A549 (cell line): ENCODE results near the gene FRY. TPM values are rescaled to one million over a fixed set of nuclear protein-coding genes. Genes with fewer than 3 reads are reported as not detected.

Source experiments
- ATAC-seq, 2 experiments: fragments of 200-7000 bp in 1 of 2; fragments of >200 bp in 1 of 2; cut with Nextera tagmentation in 1 of 2; cut with Tn5 transposase in 1 of 2; 3 replicates each; pipeline versions ENCODE4 v1.8.0 to v1.9.1; 2018 to 2020; ENCODE audit warnings: mild to moderate bottlenecking in 1 of 2, moderate library complexity in 1 of 2
- CTCF ChIA-PET: fragments of 300-600 bp; sonication (Branson Sonifier 250); formaldehyde crosslinking; extraction: SDS; loops from one replicate; lab custom pipeline; 2021; ENCODE audit warnings: antibody characterized with exemption, inconsistent platforms; lab: Yijun Ruan, JAX
- POLR2A ChIA-PET: fragments of 350-600 bp; formaldehyde crosslinking; extraction: SDS; loops from one replicate; lab custom pipeline; 2021; ENCODE audit warnings: antibody characterized with exemption, inconsistent platforms; lab: Yijun Ruan, JAX
- DNase-seq, 2 experiments: peaks; one replicate each; pipeline versions ENCODE4 v3.0.0 to v3.0.0-alpha.2; 2011 to 2016; ENCODE audit warnings: low read depth in 1 of 2, low spot score in 1 of 2
- FAIRE-seq: peaks from 2 replicates; lab custom pipeline; 2011; peaks lifted over from hg19 to GRCh38; lab: Jason Lieb, UNC
- H3K27ac ChIP-seq, 2 experiments: fragments of >200 bp; sonication (Bioruptor Twin); formaldehyde crosslinking; 3 replicates each; pipeline ENCODE4 v1.5.1; 2016 to 2017
- H3K4me1 ChIP-seq: fragments of >200 bp; sonication (Bioruptor Twin); formaldehyde crosslinking; 3 replicates; pipeline ENCODE4 v1.6.1; 2016
- H3K4me2 ChIP-seq: fragments of >200 bp; sonication (Bioruptor Twin); formaldehyde crosslinking; 3 replicates; pipeline ENCODE4 v1.6.1; 2016
- H3K4me3 ChIP-seq: fragments of >200 bp; sonication (Bioruptor Twin); formaldehyde crosslinking; 3 replicates; pipeline ENCODE4 v1.5.1; 2016
- H3K9me3 ChIP-seq: fragments of >200 bp; sonication (Bioruptor Twin); formaldehyde crosslinking; 3 replicates; pipeline ENCODE4 v1.6.1; 2016
- BHLHE40 ChIP-seq: IDR thresholded peaks from 2 replicates; pipeline ENCODE4 v1.6.1; 2012; ENCODE audit warnings: low read depth, low read length, inconsistent platforms
- CBX2 ChIP-seq: fragments of 200-600 bp; sonication (generic); IDR thresholded peaks from 2 replicates; pipeline ENCODE4 v1.6.1; 2016; ENCODE audit warnings: low read depth, mild to moderate bottlenecking, borderline replicate concordance
- CBX8 ChIP-seq: fragments of 200-600 bp; sonication (generic); IDR thresholded peaks from 2 replicates; pipeline ENCODE4 v1.6.1; 2016
- EHMT2 ChIP-seq: fragments of 200-600 bp; sonication (generic); IDR thresholded peaks from 2 replicates; pipeline ENCODE4 v1.6.1; 2016; ENCODE audit warnings: antibody characterized with exemption, low read depth, mild to moderate bottlenecking, moderate library complexity
- ELK1 ChIP-seq: fragments of 150-350 bp; IDR thresholded peaks from 2 replicates; pipeline ENCODE4 v1.6.1; 2014; ENCODE audit warnings: low read depth, mild to moderate bottlenecking, low read length
- ESRRA ChIP-seq: fragments of 150-350 bp; IDR thresholded peaks from 2 replicates; pipeline ENCODE4 v1.6.1; 2014; ENCODE audit warnings: mild to moderate bottlenecking, low read length, borderline replicate concordance
- HES2 ChIP-seq: fragments of >200 bp; sonication (Bioruptor Twin); formaldehyde crosslinking; IDR thresholded peaks from 2 replicates; pipeline ENCODE4 v1.6.1; 2016
- HEYL ChIP-seq: fragments of 250-450 bp; sonication (Bioruptor Pico); IDR thresholded peaks from 2 replicates; pipeline ENCODE4 v1.8.0; 2021; ENCODE audit warnings: mild to moderate bottlenecking, moderate library complexity
- HMGXB4 ChIP-seq: fragments of 250-450 bp; sonication (Bioruptor Pico); IDR thresholded peaks from 2 replicates; pipeline ENCODE4 v1.5.0; 2021; ENCODE audit warnings: mild to moderate bottlenecking, moderate library complexity, borderline replicate concordance
- JUNB ChIP-seq: fragments of >200 bp; sonication (Bioruptor Twin); formaldehyde crosslinking; IDR thresholded peaks from 2 replicates; pipeline ENCODE4 v1.6.1; 2016
- KDM1A ChIP-seq: fragments of 200-600 bp; sonication (generic); IDR thresholded peaks from 2 replicates; pipeline ENCODE4 v1.6.1; 2016; ENCODE audit warnings: low read depth, mild to moderate bottlenecking
- MAZ ChIP-seq: fragments of 150-350 bp; IDR thresholded peaks from 2 replicates; pipeline ENCODE4 v1.6.1; 2014; ENCODE audit warnings: antibody characterized with exemption, low read depth, low read length, borderline replicate concordance
- MYC ChIP-seq: IDR thresholded peaks from 2 replicates; pipeline ENCODE4 v1.6.1; 2012; ENCODE audit warnings: mild to moderate bottlenecking, inconsistent platforms, low read length, improper control_type of control experiment, borderline replicate concordance
- NPAS2 ChIP-seq: fragments of 250-450 bp; sonication (Bioruptor Pico); IDR thresholded peaks from 2 replicates; pipeline ENCODE4 v1.8.0; 2022; ENCODE audit warnings: mild to moderate bottlenecking, moderate library complexity, borderline replicate concordance
- NR3C1 ChIP-seq: fragments of >200 bp; sonication (Bioruptor Twin); formaldehyde crosslinking; IDR thresholded peaks from 3 replicates; pipeline ENCODE4 v1.6.1; 2017
- PBX3 ChIP-seq: IDR thresholded peaks from 2 replicates; pipeline ENCODE4 v1.6.1; 2012
- POLR2A ChIP-seq: IDR thresholded peaks from 2 replicates; pipeline ENCODE4 v1.6.1; 2012; ENCODE audit warnings: mild to moderate bottlenecking, low read length
- RAD21 ChIP-seq, 2 experiments: fragments of >200 bp in 1 of 2; sonication (Bioruptor Twin) in 1 of 2; formaldehyde crosslinking in 1 of 2; IDR thresholded peaks in 1 of 2; conservative IDR thresholded peaks in 1 of 2; 2 replicates in 1 of 2; 3 replicates in 1 of 2; pipeline ENCODE4 v1.6.1; 2012 to 2018; ENCODE audit warnings: inconsistent platforms in 1 of 2
- RFX5 ChIP-seq: fragments of 450-650 bp; IDR thresholded peaks from 2 replicates; pipeline ENCODE4 v1.7.1; 2014; ENCODE audit warnings: antibody characterized with exemption, mild to moderate bottlenecking, moderate library complexity
- RNF2 ChIP-seq: fragments of 200-600 bp; sonication (generic); IDR thresholded peaks from 2 replicates; pipeline ENCODE4 v1.6.1; 2016; ENCODE audit warnings: low read depth, mild to moderate bottlenecking, antibody characterized with exemption, moderate library complexity, borderline replicate concordance
- ZSCAN20 ChIP-seq: fragments of 250-450 bp; sonication (Bioruptor Pico); IDR thresholded peaks from 2 replicates; pipeline ENCODE4 v1.8.0; 2022; ENCODE audit warnings: mild to moderate bottlenecking, moderate library complexity
- WGBS: methylation state at CpG from one replicate; pipeline ENCODE4 v1.1.6; 2017; ENCODE audit errors: missing lambda C conversion rate; 5-methylcytosine and 5-hydroxymethylcytosine counted together
- polyA plus RNA-seq, 4 experiments: library from polyadenylated mRNA; depleted of rRNA in 3 of 4; stranded (reverse); fragments of >200 nt; fragmentation: RNase III in 1 of 4; extraction: RNeasy Plus Mini Kit Qiagen cat#74134 plus additional on column Dnase treatment in 1 of 4; gene quantifications; 2 replicates in 3 of 4; 3 replicates in 1 of 4; pipeline ENCODE4 v1.2.3, GENCODE V29; 2011 to 2017
- TF ChIP-seq, protein P1 (sequence below): IDR thresholded peaks from 2 replicates; pipeline ENCODE4 v1.6.1; 2012; ENCODE audit warnings: low read depth, borderline replicate concordance

Gene FRY
- polyA plus RNA-seq, 2 of the 4 experiments (the other 2 are of a cell fraction): 0.08 to 0.26 TPM

DNA sequence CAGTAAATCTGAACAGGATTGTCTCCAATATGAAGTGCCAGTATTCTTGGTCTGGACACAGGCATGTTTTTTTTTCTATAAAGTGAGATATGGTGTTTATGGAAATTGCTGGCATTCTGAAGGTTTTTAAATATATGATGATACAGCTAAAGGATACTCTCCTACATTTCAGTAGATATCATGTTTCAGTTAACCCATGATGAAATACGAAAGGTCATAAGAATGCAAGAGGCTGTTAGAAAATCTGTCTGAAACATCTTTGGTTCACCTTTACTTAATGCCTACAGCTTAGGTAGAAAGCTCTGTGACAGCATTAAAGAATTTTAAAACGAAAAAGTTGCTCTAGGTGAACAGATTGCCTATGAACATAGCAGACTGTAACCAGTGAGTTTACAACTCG lies 9.1 kb downstream of the FRY start:
- CTCF ChIA-PET: interaction anchor here (0.7 kb wide), 1 partner anchor 21 kb away, joined by 3 read pairs; no protein-coding TSS in a partner anchor
- POLR2A ChIA-PET: no interaction called here
- ATAC-seq (no peak), DNase-seq (no peak), FAIRE-seq (no peak)
- Histone ChIP-seq H3K27ac (no peak overlapping the region), H3K4me1 (no peaks in the 10 kb centered on the region), H3K4me3 (no peak overlapping the region), H3K9me3 (no peaks in the 10 kb centered on the region), H3K4me2 (no peak overlapping the region)
- no peak for TF ChIP-seq PBX3
- TF ChIP-seq NR3C1: no peak
- no peak for TF ChIP-seq RNF2
- no peak for TF ChIP-seq CBX8
- TF ChIP-seq BHLHE40: no peak
- no peak for TF ChIP-seq POLR2A
- TF ChIP-seq, protein P1, sequence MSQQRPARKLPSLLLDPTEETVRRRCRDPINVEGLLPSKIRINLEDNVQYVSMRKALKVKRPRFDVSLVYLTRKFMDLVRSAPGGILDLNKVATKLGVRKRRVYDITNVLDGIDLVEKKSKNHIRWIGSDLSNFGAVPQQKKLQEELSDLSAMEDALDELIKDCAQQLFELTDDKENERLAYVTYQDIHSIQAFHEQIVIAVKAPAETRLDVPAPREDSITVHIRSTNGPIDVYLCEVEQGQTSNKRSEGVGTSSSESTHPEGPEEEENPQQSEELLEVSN: no peak
- no peak for TF ChIP-seq HEYL
- TF ChIP-seq ZSCAN20 (CRISPR knock-in tag): no peak
- no peak for TF ChIP-seq KDM1A
- TF ChIP-seq HMGXB4 (CRISPR knock-in tag): no peak
- no peak for TF ChIP-seq ESRRA
- no peak for TF ChIP-seq MYC
- TF ChIP-seq ELK1: no peak
- TF ChIP-seq MAZ: no peak
- no peak for TF ChIP-seq CBX2
- no peak for TF ChIP-seq EHMT2
- TF ChIP-seq JUNB: no peak
- TF ChIP-seq RAD21 (conservative IDR thresholded peaks at IDR 0.05 in 1 of 2, IDR thresholded peaks at IDR 0.05 in 1 of 2): no peak
- TF ChIP-seq NPAS2 (CRISPR knock-in tag): no peak
- WGBS: 43% methylated on average over 3 of the region's 3 CpGs

DNA sequence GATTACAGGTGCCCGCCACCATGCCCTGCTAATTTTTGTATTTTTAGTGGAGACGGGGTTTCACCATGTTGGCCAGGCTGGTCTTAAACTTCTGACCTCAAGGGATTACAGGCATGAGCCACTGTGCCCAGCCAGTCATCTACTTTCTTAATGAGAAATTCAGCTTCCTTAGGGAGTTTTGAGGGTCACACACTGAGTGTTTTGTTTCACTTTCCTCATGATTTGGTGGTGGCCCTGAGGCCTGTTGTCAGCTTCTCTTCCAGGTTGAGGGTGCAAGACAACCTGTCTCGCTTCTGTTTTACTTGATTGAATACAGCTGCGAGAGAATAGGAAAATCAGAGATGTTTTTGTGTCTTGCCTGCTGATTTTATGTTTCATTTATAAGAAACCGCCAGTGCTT lies 9.9 kb downstream of the FRY start:
- CTCF ChIA-PET: interaction anchor here (0.7 kb wide), 1 partner anchor 22 kb away, joined by 3 read pairs; no protein-coding TSS in a partner anchor
- DNase-seq: no peak
- Histone ChIP-seq H3K4me2 (no peak overlapping the region), H3K4me1 (no peaks in the 10 kb centered on the region), H3K27ac (no peak overlapping the region), H3K4me3 (no peak overlapping the region), H3K9me3 (no peaks in the 10 kb centered on the region)
- 86% methylated on average over 4 of the region's 5 CpGs for WGBS
- TF ChIP-seq EHMT2: no peak
- TF ChIP-seq HMGXB4 (CRISPR knock-in tag): no peak
- no peak for TF ChIP-seq HES2
- TF ChIP-seq RFX5: no peak
- TF ChIP-seq ZSCAN20 (CRISPR knock-in tag): no peak
- FAIRE-seq: no peak
- ATAC-seq: no peak
- POLR2A ChIA-PET: no interaction called here
